WTC11 (cell line): ENCODE results near the gene DNAH9. TPM values are rescaled to one million over a fixed set of nuclear protein-coding genes. Genes with fewer than 3 reads are reported as not detected.

ENCODE experiments used
- ATAC-seq: fragments of 200-7000 bp; cut with Tn5 transposase; 2 replicates; pipeline ENCODE4 v1.10.0; 2021; ENCODE audit warnings: mild to moderate bottlenecking, moderate library complexity
- CTCF ChIA-PET: fragments of 300-600 bp; sonication (Branson Sonifier 250); formaldehyde crosslinking; loops from one replicate; lab custom pipeline; 2021; ENCODE audit warnings: antibody characterized with exemption; lab: Charles Lee
- POLR2A ChIA-PET: fragments of 350-600 bp; sonication (Branson Sonifier 250); formaldehyde crosslinking; loops from one replicate; lab custom pipeline; 2021; ENCODE audit warnings: antibody characterized with exemption; lab: Charles Lee
- DNase-seq: peaks from one replicate; pipeline ENCODE4 v3.0.0; 2021; ENCODE audit warnings: low spot score
- H3K27ac Mint-ChIP-seq: 2 replicates; pipeline ENCODE4 v1.8.0; 2021; ENCODE audit warnings: mixed read lengths
- H3K27me3 Mint-ChIP-seq: 2 replicates; pipeline ENCODE4 v1.8.0; 2021; ENCODE audit warnings: low read depth, mild to moderate bottlenecking, moderate library complexity, mixed read lengths
- H3K36me3 Mint-ChIP-seq: 2 replicates; pipeline ENCODE4 v1.8.0; 2021; ENCODE audit warnings: mixed read lengths
- H3K4me1 Mint-ChIP-seq: 2 replicates; pipeline ENCODE4 v1.8.0; 2022; ENCODE audit warnings: mixed read lengths
- H3K4me3 Mint-ChIP-seq: 2 replicates; pipeline ENCODE4 v1.8.0; 2021; ENCODE audit warnings: mild to moderate bottlenecking, moderate library complexity, mixed read lengths
- H3K9me3 Mint-ChIP-seq: 2 replicates; pipeline ENCODE4 v1.8.0; 2021; ENCODE audit warnings: mixed read lengths
- ATF3 ChIP-seq: sonication (generic); formaldehyde crosslinking; conservative IDR thresholded peaks from 2 replicates; pipeline ENCODE4 v1.8.1; 2022; ENCODE audit warnings: mild to moderate bottlenecking, missing genetic modification reagents
- E2F1 ChIP-seq: sonication (generic); formaldehyde crosslinking; IDR thresholded peaks from 2 replicates; pipeline ENCODE4 v1.8.0; 2022; ENCODE audit warnings: mild to moderate bottlenecking, missing genetic modification reagents
- ELF4 ChIP-seq: sonication (generic); formaldehyde crosslinking; IDR thresholded peaks from 2 replicates; pipeline ENCODE4 v1.8.1; 2022; ENCODE audit warnings: low read depth, mild to moderate bottlenecking, moderate library complexity, missing genetic modification reagents
- GABPB1 ChIP-seq: sonication (generic); formaldehyde crosslinking; IDR thresholded peaks from 2 replicates; pipeline ENCODE4 v1.8.1; 2023; ENCODE audit warnings: mild to moderate bottlenecking, missing genetic modification reagents
- HMGXB4 ChIP-seq: sonication (generic); formaldehyde crosslinking; IDR thresholded peaks from 2 replicates; pipeline ENCODE4 v1.8.1; 2023; ENCODE audit warnings: mild to moderate bottlenecking, moderate library complexity, missing genetic modification reagents
- IRF2 ChIP-seq: sonication (generic); formaldehyde crosslinking; IDR thresholded peaks from 2 replicates; pipeline ENCODE4 v1.8.0; 2022; ENCODE audit warnings: low read depth, missing genetic modification reagents, borderline replicate concordance
- KAT7 ChIP-seq: sonication (generic); formaldehyde crosslinking; IDR thresholded peaks from 2 replicates; pipeline ENCODE4 v1.8.1; 2023; ENCODE audit warnings: missing genetic modification reagents, mild to moderate bottlenecking, borderline replicate concordance
- MYBL2 ChIP-seq: sonication (generic); formaldehyde crosslinking; IDR thresholded peaks from 2 replicates; pipeline ENCODE4 v1.8.1; 2023; ENCODE audit warnings: mild to moderate bottlenecking, moderate library complexity, missing genetic modification reagents
- NFATC4 ChIP-seq: fragments of 250-450 bp; sonication (Bioruptor Pico); IDR thresholded peaks from 2 replicates; pipeline ENCODE4 v1.9.0; 2021; ENCODE audit warnings: mild to moderate bottlenecking
- PREB ChIP-seq: sonication (generic); formaldehyde crosslinking; IDR thresholded peaks from 2 replicates; pipeline ENCODE4 v1.8.1; 2022; ENCODE audit warnings: mild to moderate bottlenecking, missing genetic modification reagents, moderate library complexity, borderline replicate concordance
- RORB ChIP-seq: fragments of 250-450 bp; sonication (Bioruptor Pico); IDR thresholded peaks from 2 replicates; pipeline ENCODE4 v1.9.0; 2021; ENCODE audit warnings: mild to moderate bottlenecking
- SMAD3 ChIP-seq: sonication (generic); formaldehyde crosslinking; IDR thresholded peaks from 2 replicates; pipeline ENCODE4 v1.8.0; 2022; ENCODE audit warnings: missing genetic modification reagents, mild to moderate bottlenecking, borderline replicate concordance
- TEAD1 ChIP-seq: sonication (generic); formaldehyde crosslinking; IDR thresholded peaks from 2 replicates; pipeline ENCODE4 v1.8.0; 2022; ENCODE audit warnings: mild to moderate bottlenecking, missing genetic modification reagents
- ZNF281 ChIP-seq: sonication (generic); formaldehyde crosslinking; IDR thresholded peaks from 2 replicates; pipeline ENCODE4 v1.8.0; 2023; ENCODE audit warnings: mild to moderate bottlenecking, missing genetic modification reagents
- ZNF317 ChIP-seq: sonication (generic); formaldehyde crosslinking; IDR thresholded peaks from 2 replicates; pipeline ENCODE4 v1.8.1; 2023; ENCODE audit warnings: low read depth, mild to moderate bottlenecking, moderate library complexity, missing genetic modification reagents, borderline replicate concordance
- ZNF396 ChIP-seq: fragments of 250-450 bp; sonication (Bioruptor Pico); IDR thresholded peaks from 2 replicates; pipeline ENCODE4 v1.8.0; 2021; ENCODE audit warnings: mild to moderate bottlenecking, moderate library complexity, borderline replicate concordance
- ZNF416 ChIP-seq: fragments of 250-450 bp; sonication (Bioruptor Pico); IDR thresholded peaks from 2 replicates; pipeline ENCODE4 v1.9.0; 2021; ENCODE audit warnings: mild to moderate bottlenecking, inconsistent platforms
- ZNF532 ChIP-seq: fragments of 250-450 bp; sonication (Bioruptor Pico); IDR thresholded peaks from 2 replicates; pipeline ENCODE4 v1.9.0; 2021; ENCODE audit warnings: mild to moderate bottlenecking, borderline replicate concordance
- ZNF671 ChIP-seq: fragments of 250-450 bp; sonication (Bioruptor Pico); IDR thresholded peaks from 2 replicates; pipeline ENCODE4 v1.8.0; 2021; ENCODE audit warnings: mild to moderate bottlenecking
- total RNA-seq: library from RNA; stranded (reverse); gene quantifications from 3 replicates; pipeline ENCODE4 v1.2.3, GENCODE V29; 2021

Gene DNAH9
- total RNA-seq, 1 experiment from 2014 or later = 0.31 TPM

GRCh38 chr17:11738151-11738550 is 139.9 kb downstream of the DNAH9 start:
- H3K27me3 Mint-ChIP-seq = no peaks in the 10 kb centered on the region
- peaks cover 3% of the 10 kb centered on the region; the same call in 1 of the 2 replicates for H3K4me1 Mint-ChIP-seq
- no peak overlapping the region for H3K27ac Mint-ChIP-seq
- POLR2A ChIA-PET = no interaction called here
- no peak for ATAC-seq
- no peak overlapping the region for H3K4me3 Mint-ChIP-seq
- CTCF ChIA-PET = no interaction called here
- peaks cover 28% of the 10 kb centered on the region for H3K9me3 Mint-ChIP-seq
- TF ChIP-seq ZNF281 (CRISPR knock-in tag) = no peak
- TF ChIP-seq ZNF671 (CRISPR knock-in tag) = no peak
- TF ChIP-seq ATF3 = no peak
- TF ChIP-seq SMAD3 (CRISPR knock-in tag) = no peak
- TF ChIP-seq TEAD1 (CRISPR knock-in tag) = no peak
- no peak for TF ChIP-seq ZNF416 (CRISPR knock-in tag)
- TF ChIP-seq MYBL2 = no peak
- no peak for TF ChIP-seq KAT7 (CRISPR knock-in tag)
- TF ChIP-seq HMGXB4 (CRISPR knock-in tag) = no peak
- TF ChIP-seq ZNF532 = no peak
- no peak for TF ChIP-seq E2F1
- TF ChIP-seq GABPB1 (CRISPR knock-in tag) = no peak
- no peak for TF ChIP-seq ZNF317
- TF ChIP-seq NFATC4 = no peak
- no peak for TF ChIP-seq ZNF396 (CRISPR knock-in tag)
- no peak for TF ChIP-seq RORB (CRISPR knock-in tag)
- TF ChIP-seq, all 79 proteins: peak for 0
- DNase-seq = no peak
- H3K36me3 Mint-ChIP-seq = peaks cover 4% of the 10 kb centered on the region; the same call in 1 of the 2 replicates

- peaks cover 5% of the 10 kb centered on the region for H3K36me3 Mint-ChIP-seq
- no peak for ATAC-seq
- H3K4me1 Mint-ChIP-seq = peaks cover 3% of the 10 kb centered on the region; the same call in 1 of the 2 replicates
- ChIA-PET POLR2A (no interaction called here), CTCF (no interaction called here)
- no peak for DNase-seq
- H3K9me3 Mint-ChIP-seq = peaks cover 33% of the 10 kb centered on the region
- H3K4me3 Mint-ChIP-seq = no peak overlapping the region
- TF ChIP-seq RORB (CRISPR knock-in tag) = no peak
- TF ChIP-seq SMAD3 (CRISPR knock-in tag) = no peak
- no peak for TF ChIP-seq IRF2
- TF ChIP-seq ELF4 (CRISPR knock-in tag) = no peak
- TF ChIP-seq ZNF416 (CRISPR knock-in tag) = no peak
- TF ChIP-seq NFATC4 = no peak
- no peak for TF ChIP-seq PREB (CRISPR knock-in tag)
- no peak for TF ChIP-seq ZNF396 (CRISPR knock-in tag)
- no peak overlapping the region for H3K27ac Mint-ChIP-seq
- no peaks in the 10 kb centered on the region for H3K27me3 Mint-ChIP-seq
Observed at GRCh38 chr17:11739351-11739750, 141.1 kb downstream of the DNAH9 start.
